HG03342 (cell line): ENCODE results near the gene MCC.

ENCODE experiments used
- ATAC-seq: cut with Tn5 transposase; IDR thresholded peaks from one replicate; pipeline ENCODE4 v1.9.1; 2021; ENCODE audit warnings: mild to moderate bottlenecking, moderate library complexity; ENCODE audit not compliant: unreplicated experiment

MCC gene

DNA sequence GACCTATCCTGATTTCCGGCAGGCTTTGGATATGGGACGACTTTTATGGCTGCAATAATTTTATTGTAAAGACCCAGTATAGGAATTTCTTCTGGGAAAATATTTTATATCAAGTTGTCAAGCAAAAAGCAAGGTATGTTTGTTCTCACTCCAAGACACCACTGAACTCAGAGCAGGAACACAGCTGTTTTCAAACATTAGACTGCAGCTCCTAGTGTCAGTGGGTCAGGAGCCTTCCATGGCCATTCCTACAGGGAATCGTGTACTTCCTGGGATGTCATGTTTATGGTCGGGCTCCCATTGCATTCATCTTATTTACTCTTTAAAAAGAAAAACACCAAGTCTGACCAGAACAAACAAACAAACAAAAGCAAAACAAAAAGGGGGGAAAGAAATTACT, 278.8 kb downstream of the MCC start:
- no peak for ATAC-seq

DNA sequence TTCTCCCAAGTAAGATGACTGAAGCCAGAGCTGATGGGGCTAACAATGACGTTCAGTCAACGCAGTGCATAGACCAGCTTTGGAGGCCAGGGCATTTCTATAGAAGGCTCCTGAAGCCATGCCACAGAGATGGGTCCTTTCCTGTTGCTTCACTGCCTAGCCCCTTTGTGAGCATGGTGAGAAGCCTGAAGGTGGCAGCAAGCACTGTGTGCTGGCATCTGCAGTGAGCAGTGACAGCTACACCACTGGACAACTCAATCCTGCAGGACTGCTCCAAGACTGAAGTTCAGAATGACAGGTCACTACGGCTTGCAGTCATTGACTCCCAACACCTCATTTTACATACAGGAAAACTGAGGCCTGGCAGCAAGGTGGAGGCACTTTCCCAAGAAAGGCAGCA, 282.4 kb downstream of the MCC start:
- no peak for ATAC-seq

DNA sequence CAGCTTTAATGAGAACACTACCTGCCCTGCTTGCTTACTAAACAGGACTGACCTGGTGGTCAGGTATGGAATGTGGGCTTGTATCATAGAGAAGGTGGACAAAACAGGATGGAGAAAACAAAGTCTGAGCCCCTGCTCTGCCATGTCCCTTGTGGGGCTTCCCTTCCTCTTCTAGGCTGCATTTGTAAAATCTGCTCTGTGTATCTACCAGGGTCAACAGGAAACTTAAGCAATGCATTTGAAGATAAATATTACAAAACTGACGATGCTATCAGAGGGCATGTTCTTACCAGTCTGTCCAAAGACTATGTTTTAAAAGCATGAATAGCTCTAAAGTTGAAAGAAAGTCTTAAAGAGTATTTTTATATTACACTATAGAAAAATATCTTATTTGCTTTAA, 282.9 kb downstream of the MCC start:
- no peak for ATAC-seq

DNA sequence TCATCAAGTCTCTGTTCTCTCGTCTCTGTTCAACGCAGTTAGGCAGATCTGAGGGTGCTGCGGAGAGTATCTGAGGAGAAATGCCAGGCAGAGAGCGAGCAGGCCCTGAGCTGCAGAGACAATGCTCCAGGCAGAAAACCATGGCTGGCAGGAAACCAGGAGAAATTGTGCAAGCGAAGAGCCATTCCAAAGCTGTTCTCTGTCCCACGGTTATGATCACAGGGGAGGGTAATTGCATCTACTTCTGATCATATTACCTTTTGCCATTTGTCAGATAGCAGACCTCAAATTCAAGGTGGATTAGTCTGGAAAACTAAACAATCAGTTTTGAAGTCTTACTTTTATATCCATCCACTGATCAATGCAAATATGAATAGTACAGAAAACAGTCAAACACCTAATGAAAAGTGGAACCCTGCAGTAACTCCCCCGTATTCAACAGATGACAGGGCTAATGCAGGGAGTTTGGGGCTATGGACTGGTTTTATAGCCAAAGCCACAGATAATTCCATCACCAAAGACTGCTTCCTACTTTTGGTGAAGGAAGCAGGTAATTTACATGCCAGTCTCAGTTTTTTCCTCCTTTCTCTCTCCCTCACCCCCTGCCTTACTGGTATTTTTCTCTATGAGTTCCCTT, 283.6 kb downstream of the MCC start:
- no peak for ATAC-seq

DNA sequence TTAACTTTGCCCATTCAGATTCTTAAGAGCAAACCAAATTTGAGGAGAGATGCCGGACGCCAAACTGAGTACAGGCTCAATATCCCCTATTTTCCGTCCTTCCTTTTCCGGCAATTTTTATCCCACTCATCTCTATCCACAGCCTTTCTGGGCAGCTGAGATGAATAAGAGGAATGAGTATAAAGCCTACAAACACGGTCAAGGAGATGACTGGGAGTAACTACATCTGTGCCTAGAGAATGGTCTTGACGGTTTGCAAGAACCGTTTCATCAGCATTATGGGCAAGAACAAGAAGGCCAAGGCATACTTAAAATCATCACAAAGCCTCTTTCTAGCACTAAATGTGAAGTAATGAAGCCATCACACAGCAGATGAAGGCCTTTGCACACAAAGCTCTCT, 284.3 kb downstream of the MCC start:
- ATAC-seq, result no peak

DNA sequence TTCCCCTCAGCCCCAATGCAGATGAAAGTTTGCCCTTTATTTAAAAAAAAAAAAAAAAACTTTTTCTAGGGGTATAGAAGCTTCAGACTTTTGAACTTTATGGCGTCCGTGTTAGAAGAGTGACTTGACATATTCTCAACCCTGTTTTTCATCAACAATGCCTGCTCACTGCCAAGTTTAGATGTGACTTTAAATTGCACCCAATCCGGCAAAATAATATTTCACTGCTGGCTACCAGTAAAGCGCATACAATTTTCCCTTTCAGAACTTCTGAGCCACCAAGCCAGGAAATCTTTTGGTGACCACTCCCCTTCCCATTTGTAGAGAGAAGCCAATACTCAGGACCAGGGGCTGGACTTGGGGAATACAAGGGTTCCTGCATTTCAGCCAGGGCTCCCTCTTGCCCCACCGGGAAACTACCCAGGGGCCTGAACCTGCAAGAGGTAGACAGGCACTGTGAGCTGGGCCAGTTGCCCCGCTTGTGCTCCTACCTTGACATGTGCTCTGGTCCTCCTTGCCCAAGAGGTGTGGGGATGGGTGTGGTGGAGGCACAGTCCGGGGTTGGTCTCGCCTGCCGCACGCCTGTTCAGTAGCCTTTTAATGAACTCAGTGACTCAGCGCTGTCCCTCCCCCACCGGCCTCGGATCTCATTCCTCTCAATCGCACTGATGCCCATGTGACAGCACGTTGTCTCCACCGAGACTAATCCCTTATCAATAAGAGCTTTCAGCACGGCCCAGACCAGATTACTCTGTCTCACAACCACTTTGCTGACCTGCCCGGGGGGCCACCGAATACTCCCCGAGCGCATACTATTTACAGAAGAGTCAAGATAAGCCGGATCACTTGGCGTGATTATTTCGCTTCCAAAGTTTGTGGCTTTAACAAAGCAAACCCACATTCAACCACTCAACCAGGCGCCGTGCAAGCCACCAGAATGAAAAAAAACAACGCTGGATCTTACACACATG, 285.2 kb downstream of the MCC start:
- no peak for ATAC-seq

DNA sequence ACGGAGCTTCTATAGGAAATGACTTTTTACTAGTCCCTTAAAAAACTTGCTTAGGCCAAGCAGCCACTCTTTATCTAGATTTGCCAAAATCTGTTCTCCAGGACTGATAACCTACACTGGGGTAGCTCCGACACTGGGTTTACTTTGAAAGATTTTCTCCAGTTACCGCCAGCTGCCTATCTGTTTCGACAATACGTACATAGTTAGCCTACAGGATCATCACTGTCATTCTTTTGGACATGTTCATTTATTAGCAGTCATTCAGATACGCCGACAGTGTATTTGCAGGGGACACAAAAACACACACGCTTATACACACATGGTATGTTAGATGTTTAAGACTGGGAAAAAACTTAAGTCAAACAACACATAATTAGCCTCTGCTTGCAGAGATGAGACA, 286.0 kb downstream of the MCC start:
- ATAC-seq, result no peak

DNA sequence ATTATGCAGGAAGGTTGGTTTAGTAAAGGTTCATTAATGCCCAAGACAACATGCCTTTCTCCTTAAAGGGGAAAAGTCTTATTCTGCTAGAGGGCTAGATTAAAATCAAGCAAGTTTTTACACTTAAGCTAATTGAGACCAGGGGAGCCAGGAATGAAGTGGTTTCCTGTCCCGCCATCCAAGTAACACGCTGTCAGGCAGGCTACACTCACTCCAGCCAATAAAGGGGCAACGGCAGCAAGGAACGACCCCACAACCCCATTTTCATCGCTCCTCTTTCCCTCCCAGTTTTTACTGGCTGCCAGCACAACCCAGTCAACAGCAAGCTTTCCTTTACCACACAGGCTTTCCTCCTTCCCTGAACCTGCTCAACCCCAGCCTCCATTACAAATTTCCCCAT, 286.5 kb downstream of the MCC start:
- no peak for ATAC-seq

DNA sequence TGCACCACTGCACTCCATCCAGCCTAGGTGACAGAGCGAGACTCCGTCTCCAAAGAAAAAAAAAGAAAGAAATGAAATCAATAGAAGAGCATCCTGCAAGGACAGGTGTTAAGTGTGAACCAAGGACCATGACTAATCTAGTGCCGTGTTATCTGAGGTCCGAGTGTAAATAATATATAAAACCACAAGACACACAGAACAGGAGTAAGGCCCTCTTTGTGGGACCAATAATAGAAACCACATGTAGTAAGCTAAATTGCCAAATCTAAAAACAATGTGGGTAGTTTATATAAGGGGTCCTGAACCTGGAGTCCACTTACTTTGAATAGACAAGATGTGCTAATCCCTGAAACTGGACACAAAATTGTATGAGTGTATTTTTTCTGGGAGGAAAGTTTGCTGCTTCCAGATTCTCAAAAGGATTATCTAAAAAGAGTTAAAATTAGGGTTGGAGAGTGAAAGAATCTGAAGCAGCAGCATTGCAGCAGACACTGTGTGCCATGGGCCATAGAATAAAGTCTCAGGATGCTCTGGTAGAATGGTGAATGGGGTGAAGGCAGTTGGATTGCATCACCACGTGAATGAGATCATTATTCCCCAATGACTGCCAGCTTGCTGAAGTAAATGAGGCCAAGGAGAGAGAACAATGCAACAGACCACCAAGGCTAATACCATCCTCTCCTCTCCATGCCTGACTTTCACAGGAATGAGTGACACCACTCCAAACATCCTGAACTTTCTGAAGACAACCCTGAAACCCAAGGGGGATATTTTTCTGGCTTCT, 288.9 kb downstream of the MCC start:
- no peak for ATAC-seq

DNA sequence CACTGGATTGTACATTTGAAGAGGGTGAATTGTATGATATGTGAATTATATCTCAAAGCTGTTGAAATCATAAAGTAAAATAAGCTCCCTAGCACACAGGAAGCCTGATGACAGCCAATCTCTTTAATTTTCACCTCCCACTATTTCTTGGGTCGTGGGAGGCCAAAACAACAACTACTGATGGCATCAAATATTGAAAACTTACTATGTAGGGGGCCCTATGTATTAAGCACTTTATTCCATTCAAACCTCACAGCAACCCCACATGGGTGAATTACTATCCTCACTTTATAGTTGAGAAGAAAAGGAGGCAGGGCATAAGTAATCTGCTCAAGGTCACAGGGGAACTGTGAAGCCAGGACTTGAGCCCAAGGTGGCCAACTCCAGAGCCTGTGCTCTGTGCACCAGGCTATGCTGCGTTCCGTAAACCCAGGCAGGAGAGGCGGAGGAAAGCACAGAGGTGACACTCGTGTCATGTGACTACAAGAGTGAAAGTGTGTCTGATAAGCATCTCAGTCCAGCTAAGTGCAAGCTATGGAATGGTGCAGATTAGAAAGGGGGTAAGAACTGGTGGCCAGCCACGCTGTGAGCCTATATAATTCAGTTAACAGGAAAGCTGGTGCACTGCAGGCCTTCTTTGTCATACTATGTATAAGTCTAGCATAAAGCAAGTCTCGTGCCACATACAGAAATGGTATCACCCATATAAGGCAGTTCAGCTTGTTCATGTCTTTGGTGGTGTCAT, 290.6 kb downstream of the MCC start:
- ATAC-seq, result no peak

DNA sequence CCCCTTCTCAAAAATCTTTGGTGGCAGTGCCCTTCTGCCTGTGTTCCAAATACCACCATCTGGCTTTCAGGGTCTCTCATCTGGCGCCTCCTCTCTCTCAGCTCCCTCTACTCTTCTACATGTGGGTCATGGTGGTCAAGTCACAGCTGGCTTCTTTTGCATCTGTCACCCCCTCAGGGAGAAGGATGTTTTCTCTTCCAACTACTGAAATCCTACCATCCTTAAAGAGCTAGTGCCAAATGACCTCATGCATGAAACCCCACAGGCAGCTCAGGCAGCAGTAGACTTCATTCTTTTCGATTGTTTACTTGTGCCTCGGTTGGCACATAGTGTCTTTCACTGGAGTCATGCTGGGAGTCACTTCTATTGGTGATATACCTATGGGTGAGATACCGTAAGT, 292.5 kb downstream of the MCC start:
- no peak for ATAC-seq

DNA sequence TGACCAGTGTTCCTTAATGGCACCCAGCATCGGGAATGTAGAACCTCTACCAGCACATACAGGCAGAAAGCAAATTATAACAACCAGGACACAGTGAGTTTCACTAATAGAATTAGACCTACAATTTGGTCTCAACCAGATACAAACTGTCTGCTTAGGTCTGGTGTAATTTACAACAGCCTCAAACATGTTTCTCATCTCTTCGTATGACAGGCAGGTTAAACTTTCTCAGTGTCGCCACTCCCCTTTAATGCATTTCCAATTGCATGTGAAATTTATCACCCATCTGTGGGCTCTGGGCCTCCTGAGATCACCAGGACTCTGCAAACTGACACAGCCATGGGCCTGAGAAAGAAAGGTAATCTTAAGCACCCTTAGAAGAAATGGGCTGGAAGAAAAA, 293.0 kb downstream of the MCC start:
- ATAC-seq, result no peak

DNA sequence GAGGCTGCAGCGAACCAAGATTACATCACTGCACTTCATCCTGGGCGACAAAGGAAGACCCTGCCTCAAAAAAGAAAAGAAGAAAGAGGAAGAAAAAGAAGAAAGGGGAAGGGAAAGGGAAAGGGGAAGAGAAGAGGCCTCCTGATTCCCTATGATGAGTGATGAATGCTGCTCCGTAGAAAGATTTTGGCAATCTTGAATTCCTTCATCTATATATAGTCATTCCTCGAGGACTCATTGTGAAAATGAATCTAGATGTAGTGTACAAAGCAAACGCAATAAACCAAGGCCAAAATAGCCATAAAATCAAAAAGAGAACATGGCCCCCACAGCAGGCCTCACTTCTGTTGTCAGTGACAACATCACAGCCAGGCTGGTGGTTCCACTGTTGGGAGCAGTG, 293.7 kb downstream of the MCC start:
- no peak for ATAC-seq

DNA sequence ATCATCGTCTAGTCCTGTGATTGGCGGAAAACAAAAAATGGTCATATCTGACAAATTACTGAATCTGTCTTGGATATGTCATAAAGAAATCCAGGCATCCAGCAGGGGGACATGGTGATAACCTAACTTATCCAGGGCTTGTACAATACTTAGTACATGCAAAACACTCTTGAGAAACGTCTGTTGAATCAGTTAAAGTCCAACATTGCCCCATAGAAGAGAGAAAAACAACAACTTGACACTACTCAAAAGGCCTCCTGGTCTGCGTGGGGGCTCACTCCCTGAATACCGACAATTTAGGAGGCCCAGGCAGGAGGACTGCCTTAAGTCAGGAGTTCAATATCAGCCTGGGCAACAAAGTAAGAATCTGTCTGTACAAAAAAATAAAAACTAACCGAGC, 294.1 kb downstream of the MCC start:
- no peak for ATAC-seq

DNA sequence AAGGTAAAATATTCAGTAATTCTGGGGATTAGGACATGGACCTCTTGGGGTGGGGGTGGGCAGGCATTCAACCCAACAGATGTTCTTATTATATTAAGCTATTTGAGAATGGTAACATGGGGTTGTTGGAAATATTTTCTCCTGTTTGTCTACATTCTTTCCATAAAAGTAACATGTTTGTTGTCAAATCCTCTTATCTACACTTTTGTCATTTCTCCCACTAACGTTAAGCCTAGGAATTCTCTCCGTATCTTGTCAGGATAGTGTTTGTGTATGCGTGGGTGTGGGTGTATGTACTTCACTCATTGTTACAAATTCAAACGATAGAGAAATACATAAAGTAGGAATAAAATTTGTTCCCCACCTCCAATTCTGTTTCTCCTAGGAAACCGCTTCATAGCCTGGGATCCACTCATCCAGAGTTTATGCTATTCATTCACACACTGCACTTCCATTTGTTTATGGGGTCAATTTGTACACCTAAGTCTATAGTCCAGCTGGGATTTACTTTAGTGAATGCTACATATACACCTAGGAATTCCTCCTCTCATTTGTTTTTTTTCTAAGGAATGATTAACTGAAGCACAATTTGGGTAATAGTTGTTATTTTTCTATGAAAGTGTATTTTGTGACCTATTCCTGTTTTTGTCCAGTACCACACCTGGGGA, 294.8 kb downstream of the MCC start:
- no peak for ATAC-seq

DNA sequence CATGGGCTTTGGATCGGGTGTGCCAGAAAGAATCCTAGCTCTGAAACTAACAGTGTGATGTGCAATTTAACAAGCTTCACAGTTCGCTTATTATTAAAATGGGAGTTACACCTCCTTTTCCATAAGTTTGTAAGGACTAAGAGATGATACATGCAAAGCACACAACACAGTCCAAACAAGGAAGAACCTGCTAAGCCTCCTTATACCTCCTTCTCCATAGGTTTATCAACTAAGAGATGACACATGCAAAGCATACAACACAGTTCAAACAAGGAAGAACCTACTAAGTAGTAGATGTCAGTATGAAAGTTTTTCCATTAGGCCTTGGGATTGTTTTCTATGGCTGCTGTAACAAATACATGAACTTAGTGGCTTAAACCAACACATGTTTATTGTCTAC, 295.7 kb downstream of the MCC start:
- ATAC-seq, result no peak

DNA sequence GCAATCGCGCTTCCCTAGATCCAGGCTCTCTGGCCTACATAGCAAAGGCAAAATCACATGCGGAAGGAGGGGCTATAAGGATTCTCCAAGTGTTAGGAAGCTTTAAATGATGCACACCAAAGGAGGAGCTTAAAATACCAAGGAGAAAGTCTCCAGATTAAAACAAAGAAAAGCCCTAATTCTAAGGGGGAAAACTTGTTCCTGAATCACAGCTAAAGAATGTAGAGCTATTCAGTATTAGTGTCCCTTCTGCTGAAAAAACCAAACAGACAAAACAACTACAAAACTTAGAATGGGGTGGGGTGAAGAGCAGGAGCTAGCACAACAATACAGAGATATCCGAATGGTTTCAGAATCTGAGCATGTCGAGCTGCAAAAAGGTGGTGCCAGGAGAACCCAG, 297.9 kb downstream of the MCC start:
- ATAC-seq, result no peak

DNA sequence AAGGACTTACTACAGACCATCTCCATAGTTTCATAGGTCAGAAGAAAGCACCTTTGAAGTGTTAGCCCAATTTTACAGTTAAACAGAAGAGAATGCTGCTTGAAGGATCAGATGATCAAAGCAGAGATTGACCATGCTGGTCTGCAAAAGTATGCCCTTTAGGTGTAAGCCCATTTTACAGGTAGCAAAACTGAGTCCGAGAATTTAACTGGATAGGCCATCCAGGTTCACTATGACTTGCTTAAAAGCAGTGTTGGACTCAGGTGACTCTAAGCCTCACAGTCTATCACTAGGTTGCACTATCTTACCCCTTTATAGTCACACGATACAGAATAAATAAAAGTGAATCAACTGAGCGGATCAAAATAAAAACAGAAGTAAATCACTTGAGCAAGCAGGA, 299.0 kb downstream of the MCC start:
- ATAC-seq, result no peak

DNA sequence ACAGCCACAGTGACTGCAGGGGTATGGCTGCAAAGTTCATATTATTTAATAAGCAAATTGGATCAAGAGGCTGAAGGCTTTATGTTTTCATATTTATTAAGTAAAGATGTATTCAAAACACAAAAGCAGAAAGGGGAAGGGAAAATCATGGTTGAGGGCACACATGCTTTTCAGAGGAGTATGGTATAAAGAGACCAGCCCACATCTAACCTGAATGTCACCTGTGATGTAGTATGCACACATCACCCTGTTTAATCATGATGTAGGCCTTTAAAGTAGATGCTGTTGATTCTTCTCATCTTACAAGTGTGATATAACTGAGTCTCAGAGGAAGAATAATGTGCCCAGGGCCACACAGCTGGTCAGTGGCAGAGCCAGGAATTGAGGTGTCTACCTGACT, 299.8 kb downstream of the MCC start:
- ATAC-seq, result no peak

DNA sequence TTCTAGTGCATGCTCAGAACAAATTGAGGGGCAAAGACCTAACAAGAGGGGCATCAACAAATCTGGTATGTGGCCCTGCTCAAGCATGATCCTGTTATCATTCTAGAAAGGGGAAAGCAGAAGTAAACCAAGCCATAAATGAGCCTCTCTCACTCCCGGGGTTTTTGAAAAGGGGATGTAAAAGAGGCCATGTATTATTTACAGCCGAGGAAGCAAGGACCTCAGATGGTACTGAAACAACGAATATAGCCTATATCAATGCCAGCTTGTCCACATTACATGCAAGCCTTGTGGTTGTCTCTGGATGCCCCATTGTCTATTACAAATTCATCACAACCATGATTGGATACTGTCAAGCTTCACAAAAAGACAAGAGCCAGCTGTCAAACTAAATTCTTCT, 300.3 kb downstream of the MCC start:
- ATAC-seq, result no peak
